ENCODE measurements around the gene CYSRT1.
"Not testable (repeated sequence)": the region's sequence is repeated elsewhere in the genome, so short reads cannot be mapped to it uniquely, and the experiment has no call there.

CYSRT1 gene

GRCh38 chr9:137236936-137237421 lies 12.0 kb downstream of the CYSRT1 start:
- DNase-seq (ENCODE audit: low read depth, low spot score), result no peak
- in situ Hi-C loops (cut with HindIII; ENCODE audit: low sequenced_read_pairs), result no loop called here
- no peak overlapping the region for H3K4me3 ChIP-seq (ENCODE audit: low read depth, low read length)
- TF ChIP-seq CTCF (IDR thresholded peaks at IDR 0.05; ENCODE audit: low read depth, low read length), result no peak

GRCh38 chr9:137237759-137238726 lies 13.1 kb downstream of the CYSRT1 start:
- H3K4me3 ChIP-seq (ENCODE audit: low read depth, low read length), result no peak overlapping the region
- in situ Hi-C loops (cut with HindIII; ENCODE audit: low sequenced_read_pairs), result no loop called here
- no peak for TF ChIP-seq CTCF (IDR thresholded peaks at IDR 0.05; ENCODE audit: low read depth, low read length)
- no peak for DNase-seq (ENCODE audit: low read depth, low spot score)

GRCh38 chr9:137239541-137240200 lies 14.7 kb downstream of the CYSRT1 start:
- DNase-seq (ENCODE audit: low read depth, low spot score); in situ Hi-C loops (cut with HindIII; ENCODE audit: low sequenced_read_pairs): not testable (repeated sequence)
- peak overlapping the region; percentile 50 for H3K4me3 ChIP-seq (ENCODE audit: low read depth, low read length)

- peak; percentile 83 for DNase-seq (ENCODE audit: low read depth, low spot score)
- H3K4me3 ChIP-seq (ENCODE audit: low read depth, low read length), result peak overlapping the region; percentile 50
- in situ Hi-C loops (cut with HindIII; ENCODE audit: low sequenced_read_pairs), result no loop called here
- no peak for TF ChIP-seq CTCF (IDR thresholded peaks at IDR 0.05; ENCODE audit: low read depth, low read length)
Measured at GRCh38 chr9:137240318-137240840, 15.4 kb downstream of the CYSRT1 start.

- TF ChIP-seq CTCF (IDR thresholded peaks at IDR 0.05; ENCODE audit: low read depth, low read length), result no peak
- peak within 1 kb of the TSS; percentile 80 for H3K4me3 ChIP-seq (ENCODE audit: low read depth, low read length)
- in situ Hi-C loops (cut with HindIII; ENCODE audit: low sequenced_read_pairs), result no loop called here
- peak; percentile 100 for DNase-seq (ENCODE audit: low read depth, low spot score)
Measured at GRCh38 chr9:137240841-137241489, 16.0 kb downstream of the CYSRT1 start, which contains the start of gene TUBB4B. TSS of gene TUBB4B (plus strand) at chr9:137241287. CDS start at chr9:137241361, 74 bp downstream.

GRCh38 chr9:137241490-137242268 lies 16.7 kb downstream of the CYSRT1 start:
- DNase-seq (ENCODE audit: low read depth, low spot score), result peak; percentile 33
- in situ Hi-C loops (cut with HindIII; ENCODE audit: low sequenced_read_pairs), result no loop called here
- peak overlapping the region; percentile 80 for H3K4me3 ChIP-seq (ENCODE audit: low read depth, low read length)
- no peak for TF ChIP-seq CTCF (IDR thresholded peaks at IDR 0.05; ENCODE audit: low read depth, low read length)
